Transverse colon (tissue), 3 donors: ENCODE measurements around the gene SCMH1.

Experiments
- CTCF ChIP-seq, 5 experiments: fragments of 200-600 bp in 3 of 5; fragments of 450-650 bp in 2 of 5; sonication (generic) in 3 of 5; IDR thresholded peaks; 1 replicate in 2 of 5; 2 replicates in 3 of 5; pipeline ENCODE4 v1.5.1; 2016 to 2017; ENCODE audit warnings: antibody characterized with exemption in 5 of 5, inconsistent platforms in 3 of 5, mild to moderate bottlenecking in 2 of 5, moderate library complexity in 1 of 5
- EP300 ChIP-seq: sonication (generic); formaldehyde crosslinking; IDR thresholded peaks from one replicate; pipeline ENCODE4 v1.6.1; 2017; ENCODE audit warnings: antibody characterized with exemption, low read depth

GRCh38 chr1:41213341-41213740 is 28.8 kb downstream of the SCMH1 start:
- TF ChIP-seq CTCF (IDR thresholded peaks at IDR 0.05) (no peak), EP300 (no peak)
